GM19468 (cell line): ENCODE results near the gene FGF12.
"Not testable (repeated sequence)": the region's sequence is repeated elsewhere in the genome, so short reads cannot be mapped to it uniquely, and the experiment has no call there.

Experiments used
- ATAC-seq: cut with Tn5 transposase; IDR thresholded peaks from one replicate; pipeline ENCODE4 v1.9.1; 2021; ENCODE audit warnings: mild to moderate bottlenecking, moderate library complexity, moderate number of reproducible peaks; ENCODE audit not compliant: unreplicated experiment; ENCODE audit errors: extremely low read depth

The FGF12 gene

DNA sequence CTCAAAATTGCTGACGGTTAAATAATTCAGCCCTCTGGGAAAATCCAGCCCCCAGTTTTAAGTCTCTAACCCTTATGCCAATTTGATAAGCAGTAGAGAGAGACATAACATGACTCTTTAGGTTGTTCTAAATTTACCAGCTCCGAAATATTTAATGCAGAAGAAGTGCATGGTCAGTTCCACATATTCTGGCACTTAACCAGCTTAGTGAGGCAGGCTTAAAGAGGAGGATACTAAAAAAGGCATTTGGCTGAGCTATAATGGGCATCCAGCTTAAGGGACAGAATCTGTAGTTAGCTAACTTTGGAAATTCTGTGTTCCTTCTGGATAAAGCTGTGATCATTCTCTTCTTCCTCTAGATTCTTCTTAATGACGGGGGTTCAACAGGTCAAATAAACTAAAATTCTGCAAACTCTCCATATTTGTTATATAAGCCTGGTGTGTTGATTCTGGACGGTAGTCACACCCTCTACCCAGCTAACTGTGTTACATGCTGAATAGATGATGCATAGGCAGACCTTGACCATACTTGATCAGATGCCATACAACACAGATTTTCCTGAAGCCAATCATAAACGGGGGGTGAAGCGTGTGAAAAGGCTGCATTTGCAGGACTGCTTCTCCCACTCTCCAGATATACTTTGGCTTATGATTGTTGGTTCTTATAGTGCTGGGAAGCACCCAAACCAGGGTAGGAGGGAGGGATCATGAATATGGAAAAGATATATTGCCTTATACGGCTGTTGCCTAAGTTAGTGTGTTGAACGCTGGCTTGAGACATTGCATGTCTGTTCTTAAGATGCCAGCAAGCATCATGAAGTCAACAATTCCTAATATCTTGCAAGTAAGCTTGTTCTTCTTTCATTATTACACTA lies 118.4 kb downstream of the FGF12 start:
- ATAC-seq: no peak

DNA sequence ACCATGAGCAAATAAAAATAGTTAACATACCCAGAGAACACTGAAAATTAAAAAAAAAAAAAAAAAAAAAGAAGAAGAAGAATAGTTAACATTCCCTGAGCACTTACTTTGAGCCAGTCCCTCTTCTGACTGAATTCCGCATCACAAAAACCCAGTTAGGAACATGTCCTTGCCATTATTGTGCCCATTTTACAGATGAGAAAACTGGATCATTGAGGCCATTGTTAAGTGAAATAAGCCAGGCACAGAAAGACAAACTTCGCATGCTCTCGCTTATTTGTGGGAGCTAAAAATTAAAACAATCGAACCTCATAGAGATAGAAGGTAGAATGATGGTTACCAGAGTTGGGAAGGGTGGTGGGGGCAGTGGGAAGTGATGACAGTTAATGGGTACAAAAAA lies 119.5 kb downstream of the FGF12 start:
- ATAC-seq: no peak

GRCh38 chr3:192597913-192598312 lies 129.4 kb downstream of the FGF12 start:
- ATAC-seq: no peak

DNA sequence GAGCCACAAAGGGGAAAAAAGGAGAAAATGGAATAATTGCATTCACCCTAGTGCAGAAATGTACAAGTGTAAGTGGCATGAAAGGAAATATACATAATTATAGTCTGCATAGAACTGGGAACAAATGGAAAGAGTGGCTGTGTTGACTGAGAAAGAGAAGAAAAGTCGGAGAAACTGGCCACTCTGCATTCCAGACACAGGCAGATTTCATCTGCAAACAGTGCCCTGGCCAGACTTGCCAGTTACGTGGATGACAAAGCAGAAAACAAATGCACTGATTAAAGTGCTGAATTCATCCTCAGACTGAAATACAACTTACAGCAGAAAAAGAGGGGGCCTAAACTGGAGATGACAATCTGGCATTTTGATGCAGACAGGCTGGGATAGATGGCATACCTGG lies 129.8 kb downstream of the FGF12 start:
- no peak for ATAC-seq

GRCh38 chr3:192578729-192579128 lies 148.6 kb downstream of the FGF12 start:
- ATAC-seq: no peak

GRCh38 chr3:192577811-192578210 lies 149.5 kb downstream of the FGF12 start:
- ATAC-seq: no peak

DNA sequence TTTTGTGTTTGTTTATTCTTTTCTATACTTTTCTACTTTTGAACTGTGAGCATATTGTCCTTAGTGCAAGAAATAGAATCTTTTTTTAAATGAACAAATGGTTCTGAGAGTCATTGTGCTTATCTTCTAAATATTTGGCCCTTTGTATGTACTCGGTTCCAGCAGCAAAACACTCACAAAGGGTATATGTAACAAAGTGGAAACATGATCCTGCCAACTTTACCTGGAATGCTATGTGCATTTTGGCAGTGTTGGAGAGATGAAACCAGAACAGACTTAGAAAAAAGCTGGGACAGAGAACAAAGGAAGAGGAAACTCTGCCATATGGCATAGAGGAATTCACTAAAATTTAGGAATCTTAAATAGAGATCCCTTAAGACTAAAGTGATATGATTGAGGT lies 150.1 kb downstream of the FGF12 start:
- ATAC-seq: no peak

- not testable (repeated sequence) for ATAC-seq
These were observed 150.6 kb downstream of the FGF12 start for GRCh38 chr3:192576704-192577103.

- ATAC-seq: no peak
These were observed 151.3 kb downstream of the FGF12 start for GRCh38 chr3:192575879-192576506.

GRCh38 chr3:192573240-192573639 lies 154.1 kb downstream of the FGF12 start:
- no peak for ATAC-seq

- ATAC-seq: no peak
These were observed 156.2 kb downstream of the FGF12 start for GRCh38 chr3:192570821-192571791.

DNA sequence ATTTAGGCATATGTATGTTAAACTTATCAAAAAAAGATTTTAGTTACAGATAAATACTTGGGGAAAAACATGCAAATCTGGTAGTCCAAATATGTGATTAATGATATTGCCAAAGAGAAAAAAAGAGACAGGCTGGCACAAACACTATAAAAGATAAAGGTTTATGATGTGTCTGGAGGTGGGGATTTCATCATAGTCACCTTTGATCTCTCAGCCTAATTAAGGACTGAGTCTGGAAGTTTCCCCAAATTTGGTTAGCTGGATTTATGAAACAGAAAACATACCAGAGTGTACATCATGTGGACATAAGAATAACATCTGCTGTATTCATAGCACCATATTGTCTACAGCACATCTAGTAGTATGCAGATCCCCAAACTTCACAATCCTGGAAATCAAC lies 157.0 kb downstream of the FGF12 start:
- ATAC-seq: no peak

DNA sequence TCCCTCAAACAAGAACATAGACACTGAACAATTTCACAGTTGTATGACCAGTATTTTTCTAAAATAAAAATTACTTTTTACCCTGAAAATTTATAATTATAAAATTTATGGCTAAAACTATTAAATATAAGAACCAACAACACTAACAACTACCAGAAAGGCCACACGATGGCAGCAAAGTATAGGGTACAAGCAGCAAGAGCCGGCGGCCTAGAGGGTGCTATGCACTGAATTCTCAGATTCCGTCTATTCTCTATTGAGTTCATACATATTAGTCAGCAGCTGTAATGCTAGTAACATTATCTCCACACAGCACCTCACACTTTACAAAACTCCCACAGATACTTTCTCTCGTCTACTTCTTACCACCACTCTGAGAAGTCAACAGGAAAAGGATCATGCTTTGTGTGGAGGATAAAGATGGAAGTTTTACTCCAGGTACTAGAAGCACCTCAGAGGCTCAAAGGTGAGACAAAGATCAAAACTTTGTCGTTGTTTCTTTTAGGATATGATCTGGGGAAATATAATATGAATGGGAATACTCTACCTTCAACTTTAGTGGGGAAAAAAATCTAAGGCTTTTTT lies 160.5 kb downstream of the FGF12 start:
- ATAC-seq: peak; percentile 84

DNA sequence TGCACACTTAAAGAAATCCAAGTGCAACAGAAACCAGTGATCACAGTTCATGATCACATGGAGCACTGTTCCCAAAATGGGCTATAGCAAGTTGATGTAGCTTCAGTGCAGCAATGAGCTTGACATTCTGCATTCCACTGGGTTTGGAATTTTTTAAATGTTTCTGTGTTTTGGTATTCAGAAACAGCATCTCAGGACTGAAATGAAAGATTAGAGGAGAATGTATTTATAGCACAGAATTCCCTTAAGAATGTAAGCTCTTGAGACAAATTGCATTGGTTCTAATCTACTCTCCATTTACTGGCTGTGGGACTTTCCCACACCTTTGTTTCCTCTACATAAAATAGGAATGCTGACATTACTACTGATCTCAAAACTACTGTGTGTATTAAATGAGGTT lies 162.7 kb downstream of the FGF12 start:
- ATAC-seq: no peak

GRCh38 chr3:192563417-192563816 lies 163.9 kb downstream of the FGF12 start:
- ATAC-seq: no peak

- no peak for ATAC-seq
These were observed 173.6 kb downstream of the FGF12 start for GRCh38 chr3:192553707-192554106.

DNA sequence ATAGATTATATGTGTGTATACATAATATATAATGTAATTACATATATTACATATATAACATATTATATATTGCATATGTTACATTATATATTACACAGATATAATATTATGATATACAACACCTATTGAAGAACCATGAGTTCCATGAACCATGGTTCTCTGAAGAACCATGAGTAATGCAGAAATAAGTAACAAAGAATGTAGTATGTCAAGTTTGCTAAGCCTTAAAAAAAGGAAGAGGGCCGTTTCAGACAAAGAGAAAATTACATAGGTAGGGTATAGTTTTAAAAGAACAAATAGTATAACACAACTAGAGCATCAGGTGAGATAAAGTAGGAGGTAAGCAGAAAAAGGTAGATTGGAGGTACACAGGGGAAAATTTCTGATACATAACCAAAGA lies 177.0 kb downstream of the FGF12 start:
- no peak for ATAC-seq

GRCh38 chr3:192545333-192545732 lies 182.0 kb downstream of the FGF12 start:
- ATAC-seq: no peak

DNA sequence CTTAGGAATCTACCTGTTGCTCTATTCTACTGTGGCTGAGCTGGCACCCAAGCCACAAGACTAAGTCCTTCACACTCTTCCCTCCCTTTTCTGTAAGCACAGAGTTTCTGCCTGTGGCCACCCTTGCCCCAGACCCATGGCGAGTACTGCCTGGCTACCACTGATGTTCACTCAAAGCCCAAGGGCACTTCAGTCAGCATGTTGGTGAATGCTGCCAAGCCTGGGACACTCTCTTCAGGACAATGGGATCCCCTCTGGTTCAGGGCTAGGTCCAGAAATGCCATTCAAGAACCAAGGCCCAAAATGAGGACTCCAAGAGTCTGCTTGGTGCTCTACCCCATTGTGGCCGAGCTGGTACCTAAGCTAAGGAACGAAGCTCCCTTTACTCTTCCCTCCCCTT lies 184.2 kb downstream of the FGF12 start:
- no peak for ATAC-seq

DNA sequence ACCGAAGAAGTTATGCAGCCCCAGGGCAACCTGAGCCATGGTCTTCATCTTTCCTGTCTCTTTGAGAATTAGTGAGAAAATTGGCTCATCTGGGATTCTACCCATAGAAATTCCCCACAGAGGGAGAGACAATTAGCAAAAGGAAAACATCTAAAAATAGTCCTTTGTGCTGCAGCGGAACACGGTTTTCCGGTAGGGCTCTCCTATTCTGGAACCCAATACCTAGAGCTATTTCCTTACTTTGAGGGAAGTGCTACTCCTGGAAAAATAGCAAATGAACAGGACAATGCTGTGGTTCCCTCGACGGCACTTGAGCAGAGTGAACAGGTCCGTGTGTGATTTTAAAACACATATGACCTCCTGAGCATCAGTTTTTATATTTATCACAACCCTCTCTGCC lies 210.5 kb downstream of the FGF12 start:
- ATAC-seq: no peak
